Measurements from ENCODE around the gene DNAJC21. TPM values are rescaled to one million over a fixed set of nuclear protein-coding genes. Genes with fewer than 3 reads are reported as not detected.

DNAJC21 gene
- polyA plus RNA-seq, 2 of the 4 experiments (the other 2 are of a cell fraction), result 31.1 to 36.5 TPM

DNA sequence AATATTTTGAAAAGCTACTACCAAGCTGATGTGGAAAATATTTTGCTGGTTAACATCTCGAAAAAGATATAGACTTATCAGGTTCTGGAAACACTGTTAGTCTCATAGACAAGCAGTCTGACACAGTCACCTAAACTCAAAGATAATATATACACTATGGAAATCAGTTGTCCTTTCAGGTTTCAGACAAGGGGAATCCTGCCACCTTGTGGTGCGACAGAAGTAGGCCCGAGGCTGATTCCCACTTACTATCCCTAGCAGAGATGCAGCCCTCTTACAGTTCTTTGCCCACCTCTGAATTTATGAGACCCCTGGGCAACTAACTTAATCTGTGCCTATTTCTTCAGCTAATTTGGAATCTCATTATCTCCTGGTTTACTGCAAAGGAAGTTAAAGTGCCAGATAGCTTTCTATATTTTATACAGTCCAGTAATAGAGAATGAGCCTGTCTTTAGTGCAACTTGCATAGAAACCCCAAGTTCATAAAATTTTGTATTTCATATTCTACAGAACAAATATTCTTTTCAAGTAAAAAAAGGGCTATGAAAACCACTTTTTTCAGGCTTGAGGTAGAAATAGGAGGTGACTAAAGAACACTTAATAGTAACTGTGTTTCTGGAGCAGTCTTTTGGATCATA lies 31.0 kb upstream of the DNAJC21 start:
- CTCF ChIA-PET, result interaction anchor here (0.6 to 16.6 kb wide), 64 partner anchors 9 to 414 kb away, joined by 3 to 621 read pairs (median 5); partner anchors contain the start of genes BRIX1, DNAJC21, RAD1 and TTC23L
- no peaks in the 10 kb centered on the region for H3K9me3 ChIP-seq
- FAIRE-seq (no peak), ATAC-seq (peak; percentile 95 to 96), DNase-seq (ENCODE audit: low read depth in 1 of 2, low spot score in 1 of 2) (peak; percentile 56 to 69)
- POLR2A ChIA-PET, result no interaction called here
- no peak overlapping the region for H3K4me3 ChIP-seq
- 0% methylated on average over 3 of the region's 3 CpGs for WGBS (ENCODE audit: missing lambda C conversion rate)
- no peaks in the 10 kb centered on the region for H3K4me1 ChIP-seq
- no peak overlapping the region for H3K4me2 ChIP-seq
- TF ChIP-seq KDM1A (IDR thresholded peaks at IDR 0.05; ENCODE audit: low read depth) (no peak), FOSB (CRISPR knock-in tag; IDR thresholded peaks at IDR 0.05) (no peak), RARB (CRISPR knock-in tag; IDR thresholded peaks at IDR 0.05) (no peak), RAD21 (conservative IDR thresholded peaks at IDR 0.05 in 1 of 2, IDR thresholded peaks at IDR 0.05 in 1 of 2) (peak; percentile 95 to 96), TP53 (CRISPR knock-in tag; IDR thresholded peaks at IDR 0.05) (no peak), SMC3 (IDR thresholded peaks at IDR 0.05) (peak; percentile 95)
- TF ChIP-seq, protein P1, sequence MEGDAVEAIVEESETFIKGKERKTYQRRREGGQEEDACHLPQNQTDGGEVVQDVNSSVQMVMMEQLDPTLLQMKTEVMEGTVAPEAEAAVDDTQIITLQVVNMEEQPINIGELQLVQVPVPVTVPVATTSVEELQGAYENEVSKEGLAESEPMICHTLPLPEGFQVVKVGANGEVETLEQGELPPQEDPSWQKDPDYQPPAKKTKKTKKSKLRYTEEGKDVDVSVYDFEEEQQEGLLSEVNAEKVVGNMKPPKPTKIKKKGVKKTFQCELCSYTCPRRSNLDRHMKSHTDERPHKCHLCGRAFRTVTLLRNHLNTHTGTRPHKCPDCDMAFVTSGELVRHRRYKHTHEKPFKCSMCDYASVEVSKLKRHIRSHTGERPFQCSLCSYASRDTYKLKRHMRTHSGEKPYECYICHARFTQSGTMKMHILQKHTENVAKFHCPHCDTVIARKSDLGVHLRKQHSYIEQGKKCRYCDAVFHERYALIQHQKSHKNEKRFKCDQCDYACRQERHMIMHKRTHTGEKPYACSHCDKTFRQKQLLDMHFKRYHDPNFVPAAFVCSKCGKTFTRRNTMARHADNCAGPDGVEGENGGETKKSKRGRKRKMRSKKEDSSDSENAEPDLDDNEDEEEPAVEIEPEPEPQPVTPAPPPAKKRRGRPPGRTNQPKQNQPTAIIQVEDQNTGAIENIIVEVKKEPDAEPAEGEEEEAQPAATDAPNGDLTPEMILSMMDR (IDR thresholded peaks at IDR 0.05), result peak; percentile 89
- H3K27ac ChIP-seq, result no peak overlapping the region

DNA sequence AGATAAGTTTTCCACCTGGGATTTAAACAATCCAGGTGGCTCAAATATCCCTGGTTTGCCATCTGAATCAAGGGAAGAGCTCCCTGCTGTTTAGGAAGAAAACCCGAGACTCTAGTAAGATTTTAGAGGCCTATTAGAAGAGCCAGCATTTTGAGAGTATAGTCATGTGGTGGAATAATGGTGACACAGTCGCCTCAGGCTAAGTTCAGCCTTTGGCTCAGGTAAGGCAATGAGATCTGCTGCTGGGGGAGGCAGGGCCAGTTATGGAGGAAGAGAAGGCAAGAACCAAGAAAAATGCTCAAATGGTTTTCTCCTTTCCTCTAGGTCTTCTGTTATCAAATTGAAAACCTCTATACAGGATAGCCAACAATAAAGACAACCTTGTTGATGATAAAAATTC lies 30.3 kb upstream of the DNAJC21 start:
- DNase-seq (ENCODE audit: low read depth in 1 of 2, low spot score in 1 of 2) (no peak), FAIRE-seq (no peak), ATAC-seq (no peak)
- Histone ChIP-seq H3K4me1 (no peaks in the 10 kb centered on the region), H3K4me3 (no peak overlapping the region), H3K27ac (no peak overlapping the region), H3K9me3 (no peaks in the 10 kb centered on the region), H3K4me2 (no peak overlapping the region)
- TF ChIP-seq, protein P2, sequence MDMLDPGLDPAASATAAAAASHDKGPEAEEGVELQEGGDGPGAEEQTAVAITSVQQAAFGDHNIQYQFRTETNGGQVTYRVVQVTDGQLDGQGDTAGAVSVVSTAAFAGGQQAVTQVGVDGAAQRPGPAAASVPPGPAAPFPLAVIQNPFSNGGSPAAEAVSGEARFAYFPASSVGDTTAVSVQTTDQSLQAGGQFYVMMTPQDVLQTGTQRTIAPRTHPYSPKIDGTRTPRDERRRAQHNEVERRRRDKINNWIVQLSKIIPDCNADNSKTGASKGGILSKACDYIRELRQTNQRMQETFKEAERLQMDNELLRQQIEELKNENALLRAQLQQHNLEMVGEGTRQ (IDR thresholded peaks at IDR 0.05), result no peak
- no peak for TF ChIP-seq BHLHE40 (IDR thresholded peaks at IDR 0.05; ENCODE audit: low read depth, low read length)
- no peak for TF ChIP-seq TFCP2L1 (CRISPR knock-in tag; IDR thresholded peaks at IDR 0.05)
- no peak for TF ChIP-seq JUNB (IDR thresholded peaks at IDR 0.05)
- TF ChIP-seq CBX8 (IDR thresholded peaks at IDR 0.05), result no peak
- no peak for TF ChIP-seq ZSCAN20 (CRISPR knock-in tag; IDR thresholded peaks at IDR 0.05)
- TF ChIP-seq RCOR1 (IDR thresholded peaks at IDR 0.05; ENCODE audit: low read depth, low read length), result no peak
- TF ChIP-seq TP53 (CRISPR knock-in tag; IDR thresholded peaks at IDR 0.05), result no peak
- no peak for TF ChIP-seq SMC3 (IDR thresholded peaks at IDR 0.05)
- no peak for TF ChIP-seq FOSL2 (IDR thresholded peaks at IDR 0.05)
- TF ChIP-seq FOSL2 (CRISPR knock-in tag; IDR thresholded peaks at IDR 0.05), result no peak
- 66% methylated on average over 2 of the region's 2 CpGs for WGBS (ENCODE audit: missing lambda C conversion rate)
- CTCF ChIA-PET, result interaction anchor here (0.6 to 16.6 kb wide), 56 partner anchors 8 to 415 kb away, joined by 3 to 621 read pairs (median 5); partner anchors contain the start of genes BRIX1, DNAJC21, RAD1 and TTC23L
- POLR2A ChIA-PET, result no interaction called here

DNA sequence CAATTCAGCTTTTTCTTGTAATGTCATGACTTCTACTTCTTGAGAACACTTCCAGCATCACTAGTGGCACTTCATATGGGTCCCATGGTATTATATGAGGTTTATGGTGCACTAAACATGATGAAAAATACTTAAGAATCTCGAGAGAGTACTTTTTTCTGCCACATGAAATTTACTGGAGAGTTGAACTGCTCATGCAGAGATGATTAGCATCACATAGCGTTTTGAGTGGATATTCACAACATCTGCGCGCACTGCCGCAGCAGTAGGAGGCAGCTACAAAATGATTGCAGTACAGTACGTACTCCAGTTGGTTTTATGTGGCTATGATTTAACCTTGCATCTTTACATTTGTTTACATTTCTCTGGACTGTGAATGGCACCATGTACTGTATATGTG lies 28.7 kb upstream of the DNAJC21 start:
- no peak overlapping the region for H3K4me3 ChIP-seq
- FAIRE-seq, result no peak
- DNase-seq (ENCODE audit: low read depth in 1 of 2, low spot score in 1 of 2), result no peak
- H3K27ac ChIP-seq, result no peak overlapping the region
- WGBS (ENCODE audit: missing lambda C conversion rate), result 85% methylated on average over 6 of the region's 6 CpGs
- POLR2A ChIA-PET, result interaction anchor here (0.7 kb wide), 1 partner anchor 14 kb away, joined by 3 read pairs; no protein-coding TSS in a partner anchor
- CTCF ChIA-PET, result interaction anchor here (0.6 to 16.6 kb wide), 3 partner anchors 15 to 417 kb away, joined by 3 to 621 read pairs (median 4); partner anchors contain the start of genes BRIX1 and RAD1
- H3K9me3 ChIP-seq, result no peaks in the 10 kb centered on the region
- ATAC-seq, result no peak
- H3K4me2 ChIP-seq, result no peak overlapping the region
- no peaks in the 10 kb centered on the region for H3K4me1 ChIP-seq
- TF ChIP-seq FOSB (CRISPR knock-in tag; IDR thresholded peaks at IDR 0.05) (no peak), NR3C1 (IDR thresholded peaks at IDR 0.05) (no peak), CBX2 (IDR thresholded peaks at IDR 0.05; ENCODE audit: borderline replicate concordance, low read depth) (no peak), JUNB (IDR thresholded peaks at IDR 0.05) (no peak), HOXB13 (CRISPR knock-in tag; IDR thresholded peaks at IDR 0.05; ENCODE audit: low read depth) (no peak), RCOR1 (IDR thresholded peaks at IDR 0.05; ENCODE audit: low read depth, low read length) (no peak), POLR2A (IDR thresholded peaks at IDR 0.05; ENCODE audit: low read length) (no peak), GATA3 (IDR thresholded peaks at IDR 0.05; ENCODE audit: borderline replicate concordance) (no peak), TP53 (CRISPR knock-in tag; IDR thresholded peaks at IDR 0.05) (no peak), HDAC2 (IDR thresholded peaks at IDR 0.05) (no peak)
- TF ChIP-seq, protein P3, sequence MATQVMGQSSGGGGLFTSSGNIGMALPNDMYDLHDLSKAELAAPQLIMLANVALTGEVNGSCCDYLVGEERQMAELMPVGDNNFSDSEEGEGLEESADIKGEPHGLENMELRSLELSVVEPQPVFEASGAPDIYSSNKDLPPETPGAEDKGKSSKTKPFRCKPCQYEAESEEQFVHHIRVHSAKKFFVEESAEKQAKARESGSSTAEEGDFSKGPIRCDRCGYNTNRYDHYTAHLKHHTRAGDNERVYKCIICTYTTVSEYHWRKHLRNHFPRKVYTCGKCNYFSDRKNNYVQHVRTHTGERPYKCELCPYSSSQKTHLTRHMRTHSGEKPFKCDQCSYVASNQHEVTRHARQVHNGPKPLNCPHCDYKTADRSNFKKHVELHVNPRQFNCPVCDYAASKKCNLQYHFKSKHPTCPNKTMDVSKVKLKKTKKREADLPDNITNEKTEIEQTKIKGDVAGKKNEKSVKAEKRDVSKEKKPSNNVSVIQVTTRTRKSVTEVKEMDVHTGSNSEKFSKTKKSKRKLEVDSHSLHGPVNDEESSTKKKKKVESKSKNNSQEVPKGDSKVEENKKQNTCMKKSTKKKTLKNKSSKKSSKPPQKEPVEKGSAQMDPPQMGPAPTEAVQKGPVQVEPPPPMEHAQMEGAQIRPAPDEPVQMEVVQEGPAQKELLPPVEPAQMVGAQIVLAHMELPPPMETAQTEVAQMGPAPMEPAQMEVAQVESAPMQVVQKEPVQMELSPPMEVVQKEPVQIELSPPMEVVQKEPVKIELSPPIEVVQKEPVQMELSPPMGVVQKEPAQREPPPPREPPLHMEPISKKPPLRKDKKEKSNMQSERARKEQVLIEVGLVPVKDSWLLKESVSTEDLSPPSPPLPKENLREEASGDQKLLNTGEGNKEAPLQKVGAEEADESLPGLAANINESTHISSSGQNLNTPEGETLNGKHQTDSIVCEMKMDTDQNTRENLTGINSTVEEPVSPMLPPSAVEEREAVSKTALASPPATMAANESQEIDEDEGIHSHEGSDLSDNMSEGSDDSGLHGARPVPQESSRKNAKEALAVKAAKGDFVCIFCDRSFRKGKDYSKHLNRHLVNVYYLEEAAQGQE (IDR thresholded peaks at IDR 0.05), result no peak
- TF ChIP-seq, protein P4, sequence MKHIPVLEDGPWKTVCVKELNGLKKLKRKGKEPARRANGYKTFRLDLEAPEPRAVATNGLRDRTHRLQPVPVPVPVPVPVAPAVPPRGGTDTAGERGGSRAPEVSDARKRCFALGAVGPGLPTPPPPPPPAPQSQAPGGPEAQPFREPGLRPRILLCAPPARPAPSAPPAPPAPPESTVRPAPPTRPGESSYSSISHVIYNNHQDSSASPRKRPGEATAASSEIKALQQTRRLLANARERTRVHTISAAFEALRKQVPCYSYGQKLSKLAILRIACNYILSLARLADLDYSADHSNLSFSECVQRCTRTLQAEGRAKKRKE (CRISPR knock-in tag; IDR thresholded peaks at IDR 0.05; ENCODE audit: low read depth), result no peak
- TF ChIP-seq, protein P2 (IDR thresholded peaks at IDR 0.05), result no peak
